Measurements from ENCODE around the gene PPP1R8. TPM values are rescaled to one million over a fixed set of nuclear protein-coding genes. Genes with fewer than 3 reads are reported as not detected.

Gene PPP1R8
- total RNA-seq, 4 donors from 2014 or later = 38.6 to 55.1 (median 41.0) TPM

- Histone ChIP-seq H3K36me3 (peaks cover 5 to 100% of the 10 kb centered on the region in 2 donors), H3K4me1 (no peaks in the 10 kb centered on the region), H3K9me3 (no peaks in the 10 kb centered on the region), H3K4me3 (no peak overlapping the region), H3K27ac (no peak overlapping the region), H3K27me3 (no peaks in the 10 kb centered on the region)
- 70 to 73% methylated on average over 3 of the region's 3 CpGs for WGBS, 2 donors (ENCODE audit: low coverage in 1 of 2)
- no peak for ATAC-seq
- TF ChIP-seq EP300 (IDR thresholded peaks at IDR 0.05) (no peak), POLR2AphosphoS5 (IDR thresholded peaks at IDR 0.05) (no peak), POLR2A (IDR thresholded peaks at IDR 0.05) (no peak)
- TF ChIP-seq, protein P1, sequence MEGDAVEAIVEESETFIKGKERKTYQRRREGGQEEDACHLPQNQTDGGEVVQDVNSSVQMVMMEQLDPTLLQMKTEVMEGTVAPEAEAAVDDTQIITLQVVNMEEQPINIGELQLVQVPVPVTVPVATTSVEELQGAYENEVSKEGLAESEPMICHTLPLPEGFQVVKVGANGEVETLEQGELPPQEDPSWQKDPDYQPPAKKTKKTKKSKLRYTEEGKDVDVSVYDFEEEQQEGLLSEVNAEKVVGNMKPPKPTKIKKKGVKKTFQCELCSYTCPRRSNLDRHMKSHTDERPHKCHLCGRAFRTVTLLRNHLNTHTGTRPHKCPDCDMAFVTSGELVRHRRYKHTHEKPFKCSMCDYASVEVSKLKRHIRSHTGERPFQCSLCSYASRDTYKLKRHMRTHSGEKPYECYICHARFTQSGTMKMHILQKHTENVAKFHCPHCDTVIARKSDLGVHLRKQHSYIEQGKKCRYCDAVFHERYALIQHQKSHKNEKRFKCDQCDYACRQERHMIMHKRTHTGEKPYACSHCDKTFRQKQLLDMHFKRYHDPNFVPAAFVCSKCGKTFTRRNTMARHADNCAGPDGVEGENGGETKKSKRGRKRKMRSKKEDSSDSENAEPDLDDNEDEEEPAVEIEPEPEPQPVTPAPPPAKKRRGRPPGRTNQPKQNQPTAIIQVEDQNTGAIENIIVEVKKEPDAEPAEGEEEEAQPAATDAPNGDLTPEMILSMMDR (IDR thresholded peaks at IDR 0.05) = no peak
These were observed 63.9 kb downstream of the PPP1R8 start for GRCh38 chr1:27894521-27894920.

Small RNAs within 50 kb of the gene (small RNA-seq; reads per million reads assigned to genes)
- gene RNU6-1245P (0 reads per million in 4 donors), gene SCARNA1 (6.9 to 22.5 (median 11.5) reads per million in 4 donors)

Other genes with a start within 250 kb of the PPP1R8 start
- gene AHDC1, start 226.6 kb upstream of the PPP1R8 start, total RNA-seq = 10 to 100 TPM; 18.2 to 50.3 (median 27.7) TPM
- 10 to 100 TPM in 3 of 4 donors, 1 to 10 TPM in 1; 9.2 to 17.8 (median 10.1) TPM for gene FGR, start 195.6 kb upstream of the PPP1R8 start, total RNA-seq
- gene IFI6, start 158.6 kb upstream of the PPP1R8 start, total RNA-seq = 10 to 100 TPM; 28.5 to 98.5 (median 55.1) TPM
- 10 to 100 TPM; 12.5 to 24.2 (median 16.6) TPM for gene FAM76A, start 104.8 kb upstream of the PPP1R8 start, total RNA-seq
- 10 to 100 TPM; 50.6 to 76.9 (median 68.3) TPM for gene STX12, start 57.6 kb upstream of the PPP1R8 start, total RNA-seq
- gene THEMIS2, start 41.8 kb downstream of the PPP1R8 start, total RNA-seq = 10 to 100 TPM in 3 of 4 donors, 1 to 10 TPM in 1; 5.6 to 23.8 (median 17.7) TPM
- gene RPA2, start 83.8 kb downstream of the PPP1R8 start, total RNA-seq = 10 to 100 TPM; 21.3 to 26.5 (median 22.0) TPM
- 1 to 10 TPM in 1 of 4 donors, under 1 TPM in 1, not detected in 2; 0.31 to 1.1 TPM for gene SMPDL3B, start 104.2 kb downstream of the PPP1R8 start, total RNA-seq
- 1 to 10 TPM; 3.7 to 8.9 (median 5.1) TPM for gene XKR8, start 129.2 kb downstream of the PPP1R8 start, total RNA-seq